ENCODE results near the gene TTYH2. TPM values are rescaled to one million over a fixed set of nuclear protein-coding genes. Genes with fewer than 3 reads are reported as not detected.
A peak's percentile ranks its signal among the peaks of the same experiment; 100 is the strongest.

Gene TTYH2
- total and polyA plus RNA-seq, 2 of the 4 experiments (the other 2 are of a cell fraction), result 2.3 to 6.8 TPM

DNA sequence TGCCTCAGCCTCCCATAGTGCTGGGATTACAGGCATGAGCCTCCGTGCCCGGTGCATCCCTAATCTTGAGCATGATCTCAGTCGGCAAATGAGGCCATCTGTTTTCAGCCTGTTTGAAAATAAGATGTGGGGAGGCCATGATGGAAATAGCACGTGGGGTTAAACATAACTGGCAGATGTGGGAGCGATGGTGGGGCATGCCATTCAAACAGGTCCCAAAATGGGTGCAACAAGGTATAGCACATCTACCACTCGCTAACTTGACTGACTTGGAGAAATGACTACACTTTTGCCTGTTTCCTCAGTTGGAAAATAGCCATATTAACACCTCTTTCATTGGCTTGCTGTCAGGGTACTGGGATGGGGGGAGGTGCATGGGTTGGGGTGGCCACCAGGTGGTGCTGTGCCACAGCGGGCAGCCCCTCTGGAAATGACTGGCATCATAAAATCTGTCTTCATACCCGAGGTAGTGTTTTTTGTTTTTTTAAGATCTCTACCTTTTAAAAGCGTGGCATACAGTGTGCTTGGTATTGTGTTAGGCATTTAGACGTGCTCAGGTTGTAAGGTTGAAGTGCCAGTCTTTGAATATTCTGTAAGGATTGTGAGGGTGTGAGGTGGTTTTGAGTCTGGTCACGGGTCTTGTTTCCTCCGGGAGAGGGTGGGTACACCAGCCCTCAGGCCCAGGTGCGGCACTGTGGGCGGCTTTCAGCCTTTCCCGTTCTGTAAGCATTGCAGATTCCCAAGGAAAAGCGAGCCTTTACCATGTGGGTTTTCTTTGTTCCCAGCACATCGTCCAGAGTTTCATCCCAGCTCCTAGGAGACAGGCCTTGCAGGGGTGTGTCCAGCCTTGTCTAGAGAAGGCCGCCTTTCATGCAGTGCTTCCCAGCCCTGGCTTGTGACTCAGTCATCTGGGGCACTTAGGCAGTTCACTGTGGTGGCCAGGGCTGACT is 2.9 kb upstream of the TTYH2 start:
- Histone ChIP-seq H2AK5ac (ENCODE audit: low read depth, low read length) (no peak overlapping the region), H3K9me3 (ENCODE audit: control insufficient read depth, insufficient read depth, low read length) (no peaks in the 10 kb centered on the region), H2AFZ (replicated peaks; ENCODE audit: low read length, poor library complexity) (no peak overlapping the region), H3K18ac (ENCODE audit: low read depth, low read length) (no peak overlapping the region), H4K20me1 (ENCODE audit: insufficient read depth, low read length) (peaks cover 58% of the 10 kb centered on the region), H2BK5ac (ENCODE audit: low read depth, low read length, poor library complexity, severe bottlenecking) (no peak overlapping the region), H3K56ac (ENCODE audit: extremely low read depth, insufficient read depth, low read length) (no peak overlapping the region), H3K4me1 (ENCODE audit: control insufficient read depth, insufficient read depth, low read length) (peaks cover 13% of the 10 kb centered on the region), H3K79me1 (ENCODE audit: low read depth in 1 of 2, low read length in 2 of 2) (peaks cover 15 to 32% of the 10 kb centered on the region in 2 experiments), H3K9me1 (ENCODE audit: insufficient read depth, low read length) (no peaks in the 10 kb centered on the region), H3K4me2 (ENCODE audit: low read depth, low read length) (no peak overlapping the region), H3K14ac (replicated peaks; ENCODE audit: low read depth, low read length) (no peak overlapping the region), H3K23ac (ENCODE audit: low read depth, low read length) (no peak overlapping the region), H3K9ac (ENCODE audit: low read depth, low read length) (no peak overlapping the region), H2AK9ac (replicated peaks; ENCODE audit: low read depth, low read length, poor library complexity) (peak overlapping the region; percentile 33), H2BK20ac (ENCODE audit: low read depth, low read length) (no peak overlapping the region), H2BK15ac (ENCODE audit: low read depth, low read length) (no peak overlapping the region), H3K27me3 (ENCODE audit: control insufficient read depth, insufficient read depth, low read length) (no peaks in the 10 kb centered on the region; the same call in 1 of the 2 replicates), H2BK120ac (ENCODE audit: low read depth, low read length) (no peak overlapping the region), H3K36me3 (ENCODE audit: control insufficient read depth, insufficient read depth, low read length) (peaks cover 30% of the 10 kb centered on the region), H4K91ac (ENCODE audit: insufficient read depth, low read depth, low read length) (no peak overlapping the region), H4K5ac (ENCODE audit: low read depth, low read length) (no peak overlapping the region), H3K4ac (ENCODE audit: low read depth, low read length) (no peak overlapping the region), H4K8ac (ENCODE audit: low read depth in 2 of 2, low read length in 2 of 2) (no peak overlapping the region), H3K27ac (ENCODE audit: insufficient read depth, low read length) (no peak overlapping the region), H3K4me3 (ENCODE audit: insufficient read depth, low read depth, low read length) (no peak overlapping the region)
- intact Hi-C loops (cut with micrococcal nuclease), result loop anchor here (1.0 kb wide), 1 partner anchor 247 kb away; no protein-coding TSS in a partner anchor
- dilution Hi-C loops (cut with HindIII; ENCODE audit: low sequenced_read_pairs, unreplicated experiment), result no loop called here
- POLR2A ChIA-PET (ENCODE audit: unreplicated experiment), result no interaction called here
- in situ Hi-C loops (cut with MboI; ENCODE audit: low sequenced_read_pairs), result loop anchor here (25.0 kb wide), 1 partner anchor 652 kb away; the partner anchor contains the start of genes FDXR and GRIN2C
- CTCF ChIA-PET, result no interaction called here
- no TSS peak for BruUV-seq (replicated peaks)
- peak; percentile 58 for DNase-seq
- peak; percentile 21; the same call in 1 of the 2 replicates for ATAC-seq (ENCODE audit: low read depth)
- WGBS, 2 experiments (ENCODE audit: extremely low coverage in 2 of 2, insufficient read length in 1 of 2), result 52% methylated on average over 6 of the region's 18 CpGs; no CpG with 5 or more reads in 1 of the 2 experiments
- TF ChIP-seq CTCF (conservative IDR thresholded peaks at IDR 0.05; ENCODE audit: low read depth, low read length), result peak; percentile 92
- no peak for TF ChIP-seq BHLHE40 (IDR thresholded peaks at IDR 0.05; ENCODE audit: low read depth, low read length)
- peak; percentile 57; the same call in 1 of the 2 replicates for TF ChIP-seq MAZ (IDR thresholded peaks at IDR 0.05; ENCODE audit: borderline replicate concordance, low read depth, low read length)
- peak; percentile 17; the same call in 1 of the 2 replicates for TF ChIP-seq MXI1 (IDR thresholded peaks at IDR 0.05; ENCODE audit: borderline replicate concordance, low read depth, low read length)
- TF ChIP-seq USF2 (IDR thresholded peaks at IDR 0.05; ENCODE audit: low read depth, low read length), result no peak
- TF ChIP-seq FOS (IDR thresholded peaks at IDR 0.05; ENCODE audit: low read depth, low read length), result no peak
- peak; percentile 39 for TF ChIP-seq POLR2A (IDR thresholded peaks at IDR 0.05; ENCODE audit: low read depth, low read length)
- no peak for TF ChIP-seq CHD1 (IDR thresholded peaks at IDR 0.05; ENCODE audit: low read depth, low read length)
- peak; percentile 60 for TF ChIP-seq RAD21 (IDR thresholded peaks at IDR 0.05; ENCODE audit: low read length)
- TF ChIP-seq RCOR1 (IDR thresholded peaks at IDR 0.05; ENCODE audit: insufficient replicate concordance, low read length), result no peak
- TF ChIP-seq, protein P1, sequence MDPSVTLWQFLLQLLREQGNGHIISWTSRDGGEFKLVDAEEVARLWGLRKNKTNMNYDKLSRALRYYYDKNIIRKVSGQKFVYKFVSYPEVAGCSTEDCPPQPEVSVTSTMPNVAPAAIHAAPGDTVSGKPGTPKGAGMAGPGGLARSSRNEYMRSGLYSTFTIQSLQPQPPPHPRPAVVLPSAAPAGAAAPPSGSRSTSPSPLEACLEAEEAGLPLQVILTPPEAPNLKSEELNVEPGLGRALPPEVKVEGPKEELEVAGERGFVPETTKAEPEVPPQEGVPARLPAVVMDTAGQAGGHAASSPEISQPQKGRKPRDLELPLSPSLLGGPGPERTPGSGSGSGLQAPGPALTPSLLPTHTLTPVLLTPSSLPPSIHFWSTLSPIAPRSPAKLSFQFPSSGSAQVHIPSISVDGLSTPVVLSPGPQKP (IDR thresholded peaks at IDR 0.05; ENCODE audit: borderline replicate concordance, low read depth, low read length), result no peak
- TF ChIP-seq RFX5 (IDR thresholded peaks at IDR 0.05; ENCODE audit: low read depth, low read length), result no peak
- TF ChIP-seq MAFK (IDR thresholded peaks at IDR 0.05; ENCODE audit: low read depth, low read length), result no peak
